WTC11 (cell line): ENCODE measurements around the gene CCDC93. TPM values are rescaled to one million over a fixed set of nuclear protein-coding genes. Genes with fewer than 3 reads are reported as not detected.
A peak's percentile ranks its signal among the peaks of the same experiment; 100 is the strongest.

Source experiments
- ATAC-seq: fragments of 200-7000 bp; cut with Tn5 transposase; 2 replicates; pipeline ENCODE4 v1.10.0; 2021; ENCODE audit warnings: mild to moderate bottlenecking, moderate library complexity
- CTCF ChIA-PET: fragments of 300-600 bp; sonication (Branson Sonifier 250); formaldehyde crosslinking; loops from one replicate; lab custom pipeline; 2021; ENCODE audit warnings: antibody characterized with exemption; lab: Charles Lee
- POLR2A ChIA-PET: fragments of 350-600 bp; sonication (Branson Sonifier 250); formaldehyde crosslinking; loops from one replicate; lab custom pipeline; 2021; ENCODE audit warnings: antibody characterized with exemption; lab: Charles Lee
- DNase-seq: peaks from one replicate; pipeline ENCODE4 v3.0.0; 2021; ENCODE audit warnings: low spot score
- H3K27ac Mint-ChIP-seq: 2 replicates; pipeline ENCODE4 v1.8.0; 2021; ENCODE audit warnings: mixed read lengths
- H3K27me3 Mint-ChIP-seq: 2 replicates; pipeline ENCODE4 v1.8.0; 2021; ENCODE audit warnings: low read depth, mild to moderate bottlenecking, moderate library complexity, mixed read lengths
- H3K36me3 Mint-ChIP-seq: 2 replicates; pipeline ENCODE4 v1.8.0; 2021; ENCODE audit warnings: mixed read lengths
- H3K4me1 Mint-ChIP-seq: 2 replicates; pipeline ENCODE4 v1.8.0; 2022; ENCODE audit warnings: mixed read lengths
- H3K4me3 Mint-ChIP-seq: 2 replicates; pipeline ENCODE4 v1.8.0; 2021; ENCODE audit warnings: mild to moderate bottlenecking, moderate library complexity, mixed read lengths
- H3K9me3 Mint-ChIP-seq: 2 replicates; pipeline ENCODE4 v1.8.0; 2021; ENCODE audit warnings: mixed read lengths
- ATF1 ChIP-seq: sonication (generic); formaldehyde crosslinking; IDR thresholded peaks from 2 replicates; pipeline ENCODE4 v1.8.1; 2023; ENCODE audit warnings: mild to moderate bottlenecking, moderate library complexity, missing genetic modification reagents
- FOXK1 ChIP-seq: sonication (generic); formaldehyde crosslinking; IDR thresholded peaks from 2 replicates; pipeline ENCODE4 v1.8.0; 2022; ENCODE audit warnings: mild to moderate bottlenecking, moderate library complexity, missing genetic modification reagents
- JAZF1 ChIP-seq: fragments of 250-450 bp; sonication (Bioruptor Pico); IDR thresholded peaks from 2 replicates; pipeline ENCODE4 v1.9.0; 2021; ENCODE audit warnings: moderate library complexity, mild to moderate bottlenecking, inconsistent platforms
- MAX ChIP-seq: sonication (generic); formaldehyde crosslinking; IDR thresholded peaks from 2 replicates; pipeline ENCODE4 v1.8.0; 2022; ENCODE audit warnings: mild to moderate bottlenecking, missing genetic modification reagents
- PRDM15 ChIP-seq: sonication (generic); formaldehyde crosslinking; IDR thresholded peaks from 2 replicates; pipeline ENCODE4 v1.8.0; 2022; ENCODE audit warnings: missing genetic modification reagents
- PREB ChIP-seq: sonication (generic); formaldehyde crosslinking; IDR thresholded peaks from 2 replicates; pipeline ENCODE4 v1.8.1; 2022; ENCODE audit warnings: mild to moderate bottlenecking, missing genetic modification reagents, moderate library complexity, borderline replicate concordance
- SMAD3 ChIP-seq: sonication (generic); formaldehyde crosslinking; IDR thresholded peaks from 2 replicates; pipeline ENCODE4 v1.8.0; 2022; ENCODE audit warnings: missing genetic modification reagents, mild to moderate bottlenecking, borderline replicate concordance
- ZBTB43 ChIP-seq: sonication (generic); formaldehyde crosslinking; IDR thresholded peaks from 2 replicates; pipeline ENCODE4 v1.8.1; 2023; ENCODE audit warnings: mild to moderate bottlenecking, missing genetic modification reagents
- ZMAT4 ChIP-seq: fragments of 250-450 bp; sonication (Bioruptor Pico); IDR thresholded peaks from 2 replicates; pipeline ENCODE4 v1.9.0; 2021; ENCODE audit warnings: mild to moderate bottlenecking
- ZNF396 ChIP-seq: fragments of 250-450 bp; sonication (Bioruptor Pico); IDR thresholded peaks from 2 replicates; pipeline ENCODE4 v1.8.0; 2021; ENCODE audit warnings: mild to moderate bottlenecking, moderate library complexity, borderline replicate concordance
- ZNF423 ChIP-seq: fragments of 250-450 bp; sonication (Bioruptor Pico); IDR thresholded peaks from 2 replicates; pipeline ENCODE4 v2.1.2; 2022; ENCODE audit warnings: mild to moderate bottlenecking, moderate library complexity
- total RNA-seq: library from RNA; stranded (reverse); gene quantifications from 3 replicates; pipeline ENCODE4 v1.2.3, GENCODE V29; 2021
- TF ChIP-seq, protein P1 (sequence below): sonication (generic); formaldehyde crosslinking; IDR thresholded peaks from 2 replicates; pipeline ENCODE4 v1.8.1; 2023; ENCODE audit warnings: mild to moderate bottlenecking, missing genetic modification reagents, moderate library complexity

CCDC93 gene
- total RNA-seq, 1 experiment from 2014 or later: 16.9 TPM

- TF ChIP-seq MAX (CRISPR knock-in tag): no peak
- TF ChIP-seq, protein P1, sequence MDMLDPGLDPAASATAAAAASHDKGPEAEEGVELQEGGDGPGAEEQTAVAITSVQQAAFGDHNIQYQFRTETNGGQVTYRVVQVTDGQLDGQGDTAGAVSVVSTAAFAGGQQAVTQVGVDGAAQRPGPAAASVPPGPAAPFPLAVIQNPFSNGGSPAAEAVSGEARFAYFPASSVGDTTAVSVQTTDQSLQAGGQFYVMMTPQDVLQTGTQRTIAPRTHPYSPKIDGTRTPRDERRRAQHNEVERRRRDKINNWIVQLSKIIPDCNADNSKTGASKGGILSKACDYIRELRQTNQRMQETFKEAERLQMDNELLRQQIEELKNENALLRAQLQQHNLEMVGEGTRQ (CRISPR knock-in tag): no peak
- no peak for TF ChIP-seq PRDM15 (CRISPR knock-in tag)
- TF ChIP-seq ZBTB43 (CRISPR knock-in tag): no peak
- TF ChIP-seq ZMAT4 (CRISPR knock-in tag): no peak
- TF ChIP-seq, all 79 proteins: peak for 0
- no peaks in the 10 kb centered on the region for H3K9me3 Mint-ChIP-seq
- H3K27me3 Mint-ChIP-seq: no peaks in the 10 kb centered on the region; the same call in 1 of the 2 replicates
- no peak overlapping the region for H3K27ac Mint-ChIP-seq
- ChIA-PET POLR2A (interaction anchor here (0.8 kb wide), 1 partner anchor 25 kb away, joined by 3 read pairs; no protein-coding TSS in a partner anchor), CTCF (interaction anchor here (1.2 to 3.0 kb wide), 4 partner anchors 15 to 58 kb away, joined by 3 to 15 read pairs (median 10); partner anchors contain the start of gene INSIG2)
- DNase-seq (no peak), ATAC-seq (peak; percentile 90)
- H3K36me3 Mint-ChIP-seq: no peaks in the 10 kb centered on the region
- peaks cover 2% of the 10 kb centered on the region; the same call in 1 of the 2 replicates for H3K4me1 Mint-ChIP-seq
- H3K4me3 Mint-ChIP-seq: no peak overlapping the region
These were observed 47.5 kb upstream of the CCDC93 start for GRCh38 chr2:118061135-118061955.

DNA sequence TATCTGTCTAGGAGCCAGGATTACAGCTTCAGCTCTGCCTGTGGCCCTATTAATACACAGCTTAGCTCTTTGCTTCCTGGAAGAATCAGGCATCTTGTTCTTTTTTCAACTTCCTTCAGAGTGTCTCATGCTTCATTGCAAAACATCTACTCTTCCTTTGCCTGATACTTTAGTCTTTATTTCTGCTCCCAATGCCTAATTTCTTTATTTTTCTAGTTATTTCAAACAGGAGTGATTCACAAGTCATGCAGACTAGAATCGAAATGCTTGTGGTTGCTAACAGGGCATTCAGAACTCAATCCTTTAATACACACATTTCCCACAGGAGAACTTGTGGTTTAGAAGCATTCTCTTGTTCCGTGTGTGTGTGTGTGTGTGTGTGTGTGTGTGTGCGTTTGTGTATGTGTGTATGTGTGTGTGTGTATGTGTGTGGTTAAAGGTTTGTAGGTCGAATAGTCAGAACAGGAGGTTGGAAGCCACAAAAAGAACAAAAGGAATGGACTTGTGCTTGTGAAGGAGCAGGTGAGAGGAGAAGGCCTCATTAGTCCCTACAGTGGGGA is 46.1 kb upstream of the CCDC93 start:
- Mint-ChIP-seq H3K4me1 (peaks cover 2% of the 10 kb centered on the region; the same call in 1 of the 2 replicates), H3K4me3 (no peak overlapping the region), H3K27ac (no peak overlapping the region), H3K36me3 (no peaks in the 10 kb centered on the region), H3K9me3 (no peaks in the 10 kb centered on the region), H3K27me3 (no peaks in the 10 kb centered on the region; the same call in 1 of the 2 replicates)
- ChIA-PET CTCF (interaction anchor here (1.2 to 3.0 kb wide), 5 partner anchors 13 to 57 kb away, joined by 3 to 15 read pairs (median 6); partner anchors contain the start of gene INSIG2), POLR2A (no interaction called here)
- ATAC-seq: no peak
- no peak for TF ChIP-seq FOXK1 (CRISPR knock-in tag)
- no peak for TF ChIP-seq SMAD3 (CRISPR knock-in tag)
- TF ChIP-seq ZNF396 (CRISPR knock-in tag): no peak
- TF ChIP-seq ZNF423 (CRISPR knock-in tag): no peak
- TF ChIP-seq PREB: no peak
- no peak for TF ChIP-seq ZBTB43 (CRISPR knock-in tag)
- no peak for TF ChIP-seq ATF1 (CRISPR knock-in tag)
- TF ChIP-seq JAZF1: no peak
- no peak for DNase-seq
